Uterus (tissue), 2 donors: ENCODE measurements around the gene CACNA1D.

Experiments
- POLR2A ChIP-seq, 2 donors: fragments of 450-650 bp; IDR thresholded peaks; one replicate each; pipeline ENCODE4 v1.6.1; 2016; ENCODE audit warnings: antibody characterized with exemption in 2 of 2, mild to moderate bottlenecking in 1 of 2, moderate library complexity in 1 of 2
- TF ChIP-seq, protein P1 (sequence below), 4 experiments: fragments of 200-600 bp in 2 of 4; fragments of 450-650 bp in 2 of 4; sonication (generic) in 2 of 4; IDR thresholded peaks; one replicate each; pipeline ENCODE4 v1.5.1; 2016 to 2019; ENCODE audit warnings: antibody characterized with exemption in 4 of 4, mild to moderate bottlenecking in 2 of 4, moderate library complexity in 1 of 4

DNA sequence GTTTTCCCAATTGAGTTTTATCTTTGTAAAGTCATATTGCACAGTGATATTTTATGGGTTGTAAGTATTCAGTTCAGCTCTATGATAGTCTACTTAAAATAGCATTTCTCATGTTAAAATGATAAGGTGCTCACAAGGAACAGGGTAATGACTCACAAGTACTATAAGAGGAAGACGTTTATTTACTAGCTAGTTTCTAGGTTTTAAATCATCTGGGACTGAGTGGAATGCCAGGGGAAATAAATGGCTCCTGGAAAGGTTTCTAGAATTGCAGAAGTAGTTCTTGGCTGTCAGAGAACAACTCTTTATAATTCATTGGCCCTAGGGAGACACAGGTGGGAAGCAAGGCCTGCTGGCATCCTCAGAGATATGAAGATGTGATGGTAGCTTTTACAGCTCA is 239.0 kb downstream of the CACNA1D start:
- TF ChIP-seq, protein P1, sequence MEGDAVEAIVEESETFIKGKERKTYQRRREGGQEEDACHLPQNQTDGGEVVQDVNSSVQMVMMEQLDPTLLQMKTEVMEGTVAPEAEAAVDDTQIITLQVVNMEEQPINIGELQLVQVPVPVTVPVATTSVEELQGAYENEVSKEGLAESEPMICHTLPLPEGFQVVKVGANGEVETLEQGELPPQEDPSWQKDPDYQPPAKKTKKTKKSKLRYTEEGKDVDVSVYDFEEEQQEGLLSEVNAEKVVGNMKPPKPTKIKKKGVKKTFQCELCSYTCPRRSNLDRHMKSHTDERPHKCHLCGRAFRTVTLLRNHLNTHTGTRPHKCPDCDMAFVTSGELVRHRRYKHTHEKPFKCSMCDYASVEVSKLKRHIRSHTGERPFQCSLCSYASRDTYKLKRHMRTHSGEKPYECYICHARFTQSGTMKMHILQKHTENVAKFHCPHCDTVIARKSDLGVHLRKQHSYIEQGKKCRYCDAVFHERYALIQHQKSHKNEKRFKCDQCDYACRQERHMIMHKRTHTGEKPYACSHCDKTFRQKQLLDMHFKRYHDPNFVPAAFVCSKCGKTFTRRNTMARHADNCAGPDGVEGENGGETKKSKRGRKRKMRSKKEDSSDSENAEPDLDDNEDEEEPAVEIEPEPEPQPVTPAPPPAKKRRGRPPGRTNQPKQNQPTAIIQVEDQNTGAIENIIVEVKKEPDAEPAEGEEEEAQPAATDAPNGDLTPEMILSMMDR (IDR thresholded peaks at IDR 0.05) = no peak
- TF ChIP-seq POLR2A (IDR thresholded peaks at IDR 0.05) = no peak
